Dermis microvascular lymphatic vessel endothelial cell (primary cell): ENCODE measurements around the gene DAB1. TPM values are rescaled to one million over a fixed set of nuclear protein-coding genes. Genes with fewer than 3 reads are reported as not detected.

ENCODE experiments used
- DNase-seq, 2 donors: peaks; one replicate each; pipeline versions ENCODE4 v3.0.0 to v3.0.0-alpha.2; 2010; ENCODE audit warnings: low read depth in 2 of 2
- total RNA-seq: library from RNA; depleted of rRNA; stranded (reverse); fragments of >200 nt; gene quantifications from 2 replicates; pipeline ENCODE4 v1.2.1, GENCODE V29; 2014

DAB1 gene
- total RNA-seq, 1 donor from 2014 or later = not detected

DNA sequence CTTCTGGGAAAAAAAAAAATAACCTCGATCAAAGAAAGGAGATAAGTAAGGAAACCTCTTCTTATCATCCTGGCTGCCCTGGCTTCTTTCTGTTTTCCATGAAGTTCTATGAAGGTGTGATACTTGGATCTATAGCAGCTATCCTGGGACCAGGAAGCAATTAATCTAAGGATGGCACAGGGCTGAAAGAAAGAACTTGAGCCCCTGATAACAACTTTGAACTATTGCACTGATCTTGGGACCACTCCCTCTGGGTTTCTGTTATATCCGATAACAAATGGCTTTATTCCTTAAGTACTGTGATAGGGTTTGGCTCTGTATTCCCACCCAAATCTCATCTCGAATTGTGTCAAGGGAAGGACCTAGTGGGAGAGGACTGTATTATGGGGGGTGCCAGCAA is 104.1 kb downstream of the DAB1 start:
- DNase-seq = no peak

DNA sequence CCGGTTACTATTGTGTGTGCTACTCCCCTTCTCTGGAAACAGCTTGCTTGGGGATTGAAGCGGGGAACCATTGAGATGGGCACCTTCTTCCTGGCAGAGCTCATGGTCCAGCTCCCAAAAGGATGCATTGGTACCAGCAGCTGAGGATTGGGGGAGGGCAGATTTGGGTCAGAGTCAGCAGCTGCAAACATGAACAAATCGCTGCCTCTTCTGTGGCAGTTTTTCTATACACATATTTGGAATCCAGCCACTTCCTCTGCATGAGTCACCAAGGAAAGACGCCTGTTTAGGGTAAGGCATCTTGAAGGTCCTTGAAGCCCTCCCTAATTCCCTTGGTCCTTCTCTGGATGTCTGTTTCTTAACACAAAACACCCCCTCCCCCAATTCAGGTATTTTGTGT is 104.7 kb downstream of the DAB1 start:
- DNase-seq = no peak

DNA sequence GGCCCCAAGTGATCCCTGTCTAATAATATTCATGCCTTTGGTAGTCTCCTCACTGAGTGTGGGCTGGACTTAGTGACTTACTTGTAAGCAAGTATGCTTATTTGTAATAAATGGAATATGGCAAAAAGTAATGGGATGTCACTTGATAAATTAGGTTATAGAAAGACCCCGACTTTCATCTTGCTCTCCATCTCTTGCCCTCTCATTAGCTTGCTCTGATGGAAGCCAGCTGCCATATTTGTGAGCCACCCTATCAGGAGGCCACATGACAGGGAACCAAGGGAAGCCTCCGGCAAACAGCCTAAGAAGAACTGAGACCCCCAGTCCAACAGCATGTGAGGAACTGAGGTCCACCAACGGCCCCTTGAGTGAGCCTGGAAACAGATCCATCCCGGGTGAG is 107.0 kb downstream of the DAB1 start:
- no peak for DNase-seq

DNA sequence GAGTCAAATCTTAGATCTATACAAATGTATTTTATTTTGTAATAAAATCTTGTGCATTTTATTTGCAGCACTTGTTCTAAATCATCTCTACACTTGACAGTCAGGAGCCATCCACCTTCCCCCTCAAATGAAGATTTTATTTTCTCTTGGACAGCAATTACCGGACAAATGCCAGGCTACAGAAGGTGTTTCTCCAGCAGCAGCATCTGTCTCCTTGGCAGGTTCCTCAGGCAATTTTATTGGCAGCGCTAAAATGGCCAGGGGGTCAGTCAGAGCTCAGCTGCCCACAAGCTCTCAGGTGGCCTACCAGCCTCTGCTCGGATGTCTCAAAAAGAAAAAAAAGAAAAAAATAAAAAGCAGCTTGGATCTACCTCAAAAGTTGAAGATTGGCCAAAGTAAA is 107.6 kb downstream of the DAB1 start:
- DNase-seq = no peak

DNA sequence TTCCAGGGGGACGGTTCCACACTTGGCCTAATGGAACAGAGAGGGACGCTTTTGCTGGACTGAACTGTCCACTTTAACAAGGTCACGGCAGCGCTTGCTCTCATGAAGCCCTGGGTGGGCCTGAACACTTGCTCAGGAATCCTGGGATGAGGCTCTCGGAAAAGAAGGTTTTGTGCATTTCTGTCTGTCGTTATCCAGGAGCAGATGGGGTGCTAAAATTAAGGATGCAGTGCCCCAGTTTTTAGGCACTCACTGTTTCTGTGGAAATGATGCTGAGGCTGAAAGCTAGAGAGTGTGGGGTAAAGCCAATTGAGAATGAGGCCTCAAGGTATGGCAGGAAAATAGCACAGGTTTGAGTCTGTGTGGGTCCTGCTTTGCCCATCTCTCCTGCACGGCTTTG is 111.0 kb downstream of the DAB1 start:
- DNase-seq = no peak

DNA sequence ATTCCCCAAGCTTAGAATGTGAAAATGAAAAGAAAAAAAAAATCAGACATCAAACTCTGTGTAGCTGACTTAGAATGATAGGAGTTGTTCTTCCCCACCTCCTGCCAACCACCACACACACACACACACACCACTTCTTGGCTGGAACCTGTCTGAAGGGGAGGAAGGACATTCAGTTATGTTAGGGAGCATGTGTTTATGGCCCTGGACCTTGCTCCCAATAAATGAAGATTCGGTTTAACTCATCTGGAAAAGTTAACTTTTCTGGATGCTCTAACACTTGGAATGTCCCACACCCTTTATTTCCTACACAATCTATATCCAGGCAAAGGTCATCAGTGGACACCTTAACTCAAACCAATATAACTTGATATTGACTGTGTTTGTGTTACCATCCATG is 112.4 kb downstream of the DAB1 start:
- DNase-seq = no peak

DNA sequence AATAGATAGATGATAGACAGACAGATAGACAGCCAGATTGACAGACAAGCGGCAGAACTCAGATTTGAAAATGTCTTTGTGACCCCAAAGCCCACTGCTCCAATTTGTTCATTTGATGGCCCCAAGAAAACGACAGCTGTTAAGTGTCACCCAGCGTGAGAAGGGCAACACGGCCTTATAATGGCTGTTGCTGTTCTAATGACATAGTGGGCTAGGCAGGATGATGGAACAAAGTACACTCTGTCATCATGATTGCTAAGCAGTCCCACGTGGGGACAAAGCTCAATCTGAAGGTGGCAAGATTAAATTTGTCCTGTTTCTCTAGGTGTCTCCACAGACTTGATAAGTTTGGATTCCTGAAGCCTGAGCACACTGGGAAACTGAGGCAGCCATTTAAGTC is 112.9 kb downstream of the DAB1 start:
- no peak for DNase-seq

DNA sequence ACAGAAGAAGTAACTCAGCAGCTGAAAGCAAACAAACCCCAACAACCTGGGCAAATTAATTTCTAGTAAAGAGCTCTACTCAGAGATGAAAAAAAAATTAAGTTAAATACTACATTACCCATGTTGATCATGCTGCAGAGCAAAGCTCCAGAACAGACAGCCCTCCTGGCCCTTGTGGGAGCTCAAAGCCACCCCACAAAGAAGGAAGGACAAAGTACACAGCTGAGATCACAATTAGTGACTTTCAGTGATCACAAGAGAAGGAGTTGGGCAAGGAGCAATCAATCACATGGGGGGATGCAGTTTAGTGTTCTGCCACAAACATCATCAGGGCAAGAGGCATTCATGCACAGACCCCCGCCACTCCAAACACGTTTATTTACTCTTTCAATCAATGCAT is 114.2 kb downstream of the DAB1 start:
- DNase-seq = no peak

DNA sequence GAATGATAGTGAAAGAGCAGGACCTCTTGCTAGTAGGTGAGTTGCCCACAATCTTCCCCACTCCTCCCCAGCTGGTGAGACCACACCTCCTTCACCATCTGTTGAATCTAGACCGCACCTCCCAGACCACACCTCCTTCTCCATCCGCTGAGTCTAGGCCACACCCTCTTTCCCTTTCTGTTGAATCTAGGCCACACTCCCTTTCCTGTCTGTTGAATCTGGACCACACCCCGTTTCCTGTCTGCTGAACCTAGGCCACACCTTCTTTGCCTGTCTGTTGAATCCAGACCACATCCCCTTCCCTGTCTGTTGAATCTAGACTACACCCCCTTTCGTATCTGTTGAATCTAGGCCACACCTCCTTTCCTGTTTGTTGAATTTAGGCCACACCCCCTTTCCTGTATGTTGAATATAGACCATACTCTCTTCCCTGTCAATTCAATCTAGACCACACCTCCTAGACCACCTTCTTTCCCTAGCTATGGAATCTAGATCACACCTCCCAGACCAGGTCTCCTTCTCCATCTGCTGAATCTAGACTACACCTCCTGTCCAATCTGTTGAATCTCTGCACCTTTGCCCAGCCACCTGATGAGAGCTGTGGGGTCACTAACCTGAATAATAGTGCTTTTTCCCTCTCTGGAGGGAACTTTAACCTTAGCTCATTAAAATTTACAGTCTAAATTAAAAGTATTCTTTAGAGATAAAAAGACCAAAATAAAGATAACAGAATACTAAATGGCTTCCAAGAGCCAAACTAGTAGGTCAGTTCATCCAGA is 116.3 kb downstream of the DAB1 start:
- peak in 1 of 2 donors; percentile 2 for DNase-seq

DNA sequence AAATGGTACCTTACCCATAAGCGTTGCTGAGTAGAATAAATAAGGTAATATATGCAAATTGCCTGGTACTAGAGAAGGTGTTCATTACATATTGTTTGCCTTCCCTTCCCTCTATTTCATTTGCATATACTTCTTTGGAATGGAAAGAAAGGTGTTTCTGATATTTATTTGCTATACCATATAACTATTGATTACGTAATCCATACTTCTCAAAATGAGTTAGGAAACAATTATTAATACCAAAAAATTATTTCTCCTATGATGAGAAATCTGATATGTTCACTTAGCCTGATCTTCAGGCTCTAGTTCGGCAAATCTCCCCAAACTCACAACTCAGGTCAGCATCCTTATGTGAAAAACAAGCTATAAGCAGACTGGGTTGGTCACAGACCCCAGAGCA is 119.3 kb downstream of the DAB1 start:
- DNase-seq = no peak

DNA sequence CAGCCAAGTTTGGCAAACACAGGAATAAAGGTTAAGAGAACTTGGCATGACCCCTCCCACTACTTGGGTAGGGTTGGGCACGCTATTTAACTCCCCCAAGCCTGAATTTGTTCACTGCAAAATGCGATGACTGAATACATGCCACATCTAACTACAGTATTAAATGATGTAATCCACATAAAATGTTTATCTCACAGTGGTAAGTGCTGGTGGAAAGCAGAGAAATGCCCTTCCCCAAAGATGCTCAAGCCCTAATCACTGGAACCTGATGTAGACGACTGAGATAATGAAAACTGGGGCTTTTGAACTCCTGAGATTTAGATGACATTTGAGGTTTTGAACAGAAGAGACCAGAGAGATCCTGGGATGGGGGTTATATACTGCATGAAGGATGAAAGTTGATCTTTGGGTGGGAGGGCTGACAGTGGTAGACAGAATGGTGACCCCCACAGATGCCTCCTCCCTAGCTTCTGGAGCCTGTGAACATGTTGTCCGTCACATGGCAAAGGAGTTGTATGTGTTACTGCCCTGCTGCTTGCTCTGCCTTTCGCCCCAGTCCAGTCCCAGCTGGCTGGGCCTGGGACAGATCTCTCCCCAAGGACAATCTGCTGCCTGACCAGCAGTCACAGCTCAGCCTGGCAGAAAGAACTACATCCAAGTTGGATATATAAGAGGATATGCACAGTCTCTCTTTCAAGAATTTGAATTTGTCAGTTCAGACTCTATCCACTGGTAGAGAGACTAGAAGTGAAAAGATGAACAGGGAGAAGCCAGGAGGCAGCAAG is 120.9 kb downstream of the DAB1 start:
- DNase-seq = no peak

DNA sequence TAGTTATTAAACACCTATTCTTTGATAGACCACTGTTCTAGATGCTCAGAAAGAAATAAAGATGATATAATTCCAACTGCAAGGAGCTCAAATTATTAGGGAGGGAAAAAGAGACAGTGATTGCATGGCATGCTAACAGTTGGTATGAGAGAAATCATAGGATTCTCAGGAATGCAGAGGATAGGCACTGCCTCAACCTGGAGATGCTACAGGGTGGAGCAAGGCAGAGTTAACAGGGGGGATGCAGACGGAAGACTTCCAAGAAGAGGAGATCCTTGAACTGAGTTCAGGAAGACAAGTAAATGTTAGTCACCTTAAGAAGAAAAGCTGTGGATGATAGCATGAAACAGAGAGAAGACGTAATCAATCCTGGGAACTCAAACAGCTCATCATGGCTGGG is 123.7 kb downstream of the DAB1 start:
- DNase-seq = no peak

DNA sequence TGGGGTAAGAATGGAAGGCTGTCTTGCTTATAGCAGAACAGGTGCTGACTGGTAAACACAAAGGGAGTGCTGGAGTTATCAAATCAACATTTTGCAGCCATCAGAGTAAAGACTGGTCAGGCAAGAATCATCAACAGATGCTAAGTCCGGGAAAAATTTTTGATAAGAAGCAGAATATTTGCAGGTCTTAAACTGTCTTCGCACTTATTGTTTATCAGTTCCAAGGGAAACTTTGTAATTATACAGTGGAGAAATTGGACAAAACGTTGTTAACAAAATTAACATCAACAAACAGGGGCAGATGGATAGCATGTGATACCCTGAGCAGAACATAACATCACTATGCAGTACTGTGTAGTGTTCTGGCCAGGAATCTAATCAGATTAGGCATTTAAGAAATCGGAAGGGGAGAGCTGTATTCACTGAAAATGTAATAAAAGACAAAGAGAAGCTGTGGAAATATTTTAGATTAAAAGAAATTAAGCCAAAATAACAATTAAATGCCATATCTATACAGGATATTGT is 127.1 kb downstream of the DAB1 start:
- DNase-seq = no peak

DNA sequence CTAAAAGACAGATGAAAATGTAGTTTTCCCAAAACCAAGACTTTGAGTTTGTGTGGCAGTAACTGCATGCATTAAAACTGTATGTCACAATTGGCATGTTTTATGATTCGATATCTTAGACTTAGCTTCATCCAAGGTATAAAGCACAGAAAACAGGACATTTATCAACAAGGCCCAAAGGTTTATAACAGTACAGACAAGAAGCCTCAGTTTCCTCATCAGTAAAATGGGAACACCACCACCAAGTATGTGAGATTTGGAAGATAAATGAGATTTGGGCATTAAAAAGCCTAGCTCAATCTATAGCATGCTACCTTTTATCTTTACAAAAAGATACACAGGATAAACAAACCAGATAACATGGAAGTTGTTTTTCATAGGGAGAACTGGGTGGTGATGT is 128.5 kb downstream of the DAB1 start:
- no peak for DNase-seq

DNA sequence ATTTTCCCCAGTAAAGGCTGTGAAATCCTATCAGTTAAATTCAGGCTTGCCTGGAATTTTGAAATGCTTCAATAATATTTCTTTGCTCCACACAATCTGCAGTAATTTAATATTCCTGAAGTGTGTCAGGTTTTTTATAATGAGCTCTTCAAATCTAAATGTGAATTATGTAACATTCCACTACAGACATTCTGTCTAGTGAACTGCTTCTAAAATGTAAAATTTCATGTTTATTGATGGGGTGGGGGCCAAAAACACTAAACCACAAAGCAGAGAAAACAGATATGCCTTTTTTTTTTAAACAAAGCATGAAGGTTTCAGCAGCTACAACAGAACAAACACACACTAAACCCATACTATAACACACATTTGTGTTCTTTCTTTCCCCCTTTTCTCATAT is 129.7 kb downstream of the DAB1 start:
- no peak for DNase-seq

DNA sequence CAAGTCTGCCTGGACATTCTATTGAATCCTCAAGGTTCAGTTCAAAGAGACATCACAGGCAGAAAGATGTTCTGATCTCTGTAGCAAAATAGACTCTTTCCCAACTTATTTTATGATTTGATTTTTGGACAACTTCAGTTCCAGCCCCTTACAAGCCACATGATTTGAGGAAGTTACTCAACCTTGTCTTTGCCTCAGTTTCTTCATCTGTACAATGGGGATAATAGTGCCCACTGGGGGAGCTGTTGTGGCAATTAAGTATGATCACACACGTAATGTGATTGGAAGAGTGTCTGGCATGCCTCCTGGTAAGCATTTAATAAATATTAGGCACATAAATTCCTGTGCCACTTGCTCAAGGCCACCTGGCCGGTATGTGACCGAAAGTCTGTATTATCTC is 130.6 kb downstream of the DAB1 start:
- DNase-seq = no peak

DNA sequence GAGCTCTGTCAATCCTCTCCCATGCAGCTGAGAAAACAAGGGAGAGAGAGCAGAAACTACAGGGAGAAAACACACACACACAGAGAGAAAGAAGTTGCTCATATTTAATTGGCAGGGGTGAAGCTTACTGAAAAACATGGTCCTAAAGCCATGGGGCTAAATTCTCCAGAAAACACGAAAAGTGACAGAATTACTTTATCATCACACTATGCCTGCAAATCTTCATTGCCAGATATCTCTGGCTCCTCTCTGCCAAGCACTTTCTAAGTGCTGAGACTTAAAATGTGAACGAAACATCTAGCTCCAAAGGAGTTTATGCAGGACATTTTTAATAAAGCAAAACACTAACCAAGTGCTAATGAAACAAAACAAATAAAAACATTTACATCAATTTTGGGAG is 134.1 kb downstream of the DAB1 start:
- DNase-seq = no peak

DNA sequence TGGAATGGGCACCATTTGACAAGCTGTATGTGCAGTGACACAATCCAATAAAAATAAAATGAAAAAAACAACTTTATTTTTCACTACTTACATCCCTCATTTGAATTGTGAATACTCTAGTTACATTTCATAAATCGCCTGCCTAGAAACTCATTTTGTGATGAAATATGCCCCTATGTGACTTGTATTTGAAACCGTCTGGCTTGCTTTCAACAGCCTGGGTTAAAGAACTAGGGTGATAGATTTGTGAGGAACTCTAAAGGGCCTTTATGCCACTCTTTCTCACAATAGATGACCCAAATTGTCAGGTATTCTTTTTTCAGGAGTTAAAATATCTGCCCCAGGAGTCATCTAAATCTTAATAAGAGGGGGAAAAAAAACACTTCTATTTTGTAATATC is 137.9 kb downstream of the DAB1 start:
- no peak for DNase-seq

DNA sequence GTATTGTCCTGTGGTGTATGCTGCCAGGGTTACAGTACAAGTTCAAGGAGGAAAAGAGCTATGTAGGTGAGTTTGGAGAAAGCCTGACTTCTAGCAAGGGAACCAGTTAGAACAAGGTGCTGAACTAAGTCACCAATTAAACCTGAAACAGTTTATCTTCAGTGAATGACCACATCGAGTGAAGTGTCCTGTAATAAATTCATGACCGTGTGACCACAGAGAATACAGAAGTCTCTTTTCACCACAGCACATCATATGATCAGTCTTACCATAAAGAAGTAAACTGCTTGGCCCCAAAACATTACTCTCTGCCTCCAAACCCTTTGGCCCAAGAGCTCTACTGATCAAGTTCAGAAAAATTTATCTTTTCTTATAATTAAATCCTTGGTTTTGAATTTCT is 141.4 kb downstream of the DAB1 start:
- DNase-seq = no peak

DNA sequence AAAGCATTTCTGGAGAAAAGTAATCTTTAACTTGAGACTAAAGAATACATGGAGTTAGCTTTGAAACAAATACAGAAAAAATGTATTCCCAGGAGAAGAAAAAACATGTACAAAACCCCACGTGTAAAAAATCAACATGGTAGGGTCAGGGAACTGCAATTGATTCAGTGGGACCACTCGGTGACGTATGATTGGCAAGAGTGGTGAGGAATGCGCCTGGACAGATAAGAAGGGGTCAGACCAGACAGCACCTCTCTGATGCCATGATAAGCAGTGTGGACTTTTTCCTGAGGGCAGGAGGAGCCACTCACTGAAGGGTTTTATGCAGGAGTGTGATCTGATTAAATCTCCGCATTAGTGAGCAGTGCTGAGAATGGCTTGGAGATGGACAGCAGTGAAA is 142.5 kb downstream of the DAB1 start:
- DNase-seq = no peak

DNA sequence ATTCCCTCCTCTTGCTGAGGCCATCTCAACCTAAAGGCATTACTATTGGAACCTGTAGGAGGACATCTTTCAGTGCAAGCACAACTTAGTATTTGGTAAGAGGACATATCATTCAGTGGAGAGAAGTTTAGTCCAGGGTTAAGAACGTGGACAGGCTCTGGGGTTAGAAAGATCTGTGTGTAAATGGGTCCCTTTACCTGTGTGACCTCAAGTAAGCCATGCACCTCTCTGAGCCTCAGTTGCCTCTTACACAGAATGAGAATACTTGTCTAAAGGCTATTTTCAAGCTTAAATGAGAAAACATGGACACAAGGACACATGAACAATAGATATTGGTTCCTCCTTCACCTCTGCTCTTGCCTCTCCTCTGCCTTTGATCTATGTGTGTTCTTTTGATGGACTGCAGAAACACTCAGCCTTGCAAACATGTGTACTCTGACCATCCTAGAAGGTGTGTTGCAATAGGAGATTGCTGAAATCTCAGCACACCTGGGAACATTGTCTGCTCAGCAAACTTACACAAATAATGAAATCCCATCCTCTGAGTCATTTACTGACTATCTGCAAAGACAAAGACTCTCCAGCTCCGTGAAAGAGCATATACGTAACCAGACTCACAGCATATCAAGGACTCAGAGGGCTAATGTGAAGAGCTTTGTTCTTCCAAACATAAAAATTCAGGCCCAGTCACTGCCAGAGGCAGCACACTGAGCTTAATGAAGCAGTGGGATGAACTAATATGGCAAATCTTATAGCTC is 143.8 kb downstream of the DAB1 start:
- DNase-seq = no peak

DNA sequence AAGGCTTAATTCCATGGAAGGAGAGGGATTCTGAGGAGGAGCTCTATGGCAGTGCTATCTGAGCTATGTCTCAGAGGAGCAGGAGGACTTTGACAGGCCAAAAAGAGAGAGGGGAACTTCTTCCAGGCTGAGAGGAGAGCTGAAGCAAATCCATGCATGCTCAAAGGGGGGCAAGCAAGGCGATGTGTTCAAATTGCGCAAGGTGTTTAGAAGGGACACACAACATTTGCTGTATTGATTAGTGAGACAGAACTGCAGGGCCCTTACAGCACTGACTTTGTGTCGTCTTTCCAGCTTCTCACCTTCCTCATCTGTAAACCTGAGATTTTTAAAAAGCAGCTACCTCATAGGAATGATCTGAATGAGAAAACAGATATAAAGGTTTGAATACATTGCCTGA is 145.3 kb downstream of the DAB1 start:
- DNase-seq = no peak
